Measurements from ENCODE around the gene CEP192. TPM values are rescaled to one million over a fixed set of nuclear protein-coding genes. Genes with fewer than 3 reads are reported as not detected.

CEP192 gene
- total RNA-seq, 1 donor from 2014 or later = 20.2 TPM

- peak; percentile 28 to 51 for DNase-seq (ENCODE audit: low read depth in 2 of 2)
Observed at GRCh38 chr18:13137670-13138419, 146.7 kb downstream of the CEP192 start.

DNA sequence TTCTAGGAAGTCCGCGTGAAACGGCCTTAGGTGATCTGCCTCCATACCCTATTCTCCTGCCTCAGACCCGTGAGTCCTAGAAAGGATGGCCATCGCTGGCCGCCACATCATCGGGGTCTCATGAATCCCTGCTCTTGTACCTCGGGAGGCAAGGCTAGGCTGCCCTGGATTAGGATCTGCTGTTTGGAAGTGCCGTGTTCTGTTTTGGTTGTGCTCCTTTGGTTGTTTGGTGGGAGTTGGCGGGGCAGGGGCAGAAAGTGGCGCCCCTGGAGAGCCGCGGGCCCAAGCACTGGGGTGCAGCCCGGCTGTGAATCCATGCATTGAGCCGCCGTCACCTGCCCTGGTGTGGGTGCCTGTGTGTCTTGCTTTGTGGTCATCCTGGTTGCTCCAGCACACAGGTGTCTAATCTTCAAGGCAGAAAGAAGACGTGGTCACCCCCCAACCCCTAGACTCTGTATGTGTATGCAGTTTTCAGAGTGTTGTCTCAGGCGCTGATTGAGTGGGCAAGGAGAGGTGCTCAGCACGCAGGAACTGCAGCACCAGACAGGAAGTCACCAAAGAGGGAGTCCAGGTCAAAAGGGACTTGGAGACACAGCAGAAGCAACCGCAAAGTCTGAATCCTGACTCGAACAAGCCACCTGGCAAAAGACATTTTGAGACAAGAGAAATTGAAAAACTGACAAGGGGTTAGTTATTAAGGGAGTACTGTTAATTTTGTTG, 147.4 kb downstream of the CEP192 start:
- no peak for DNase-seq (ENCODE audit: low read depth in 2 of 2)

DNA sequence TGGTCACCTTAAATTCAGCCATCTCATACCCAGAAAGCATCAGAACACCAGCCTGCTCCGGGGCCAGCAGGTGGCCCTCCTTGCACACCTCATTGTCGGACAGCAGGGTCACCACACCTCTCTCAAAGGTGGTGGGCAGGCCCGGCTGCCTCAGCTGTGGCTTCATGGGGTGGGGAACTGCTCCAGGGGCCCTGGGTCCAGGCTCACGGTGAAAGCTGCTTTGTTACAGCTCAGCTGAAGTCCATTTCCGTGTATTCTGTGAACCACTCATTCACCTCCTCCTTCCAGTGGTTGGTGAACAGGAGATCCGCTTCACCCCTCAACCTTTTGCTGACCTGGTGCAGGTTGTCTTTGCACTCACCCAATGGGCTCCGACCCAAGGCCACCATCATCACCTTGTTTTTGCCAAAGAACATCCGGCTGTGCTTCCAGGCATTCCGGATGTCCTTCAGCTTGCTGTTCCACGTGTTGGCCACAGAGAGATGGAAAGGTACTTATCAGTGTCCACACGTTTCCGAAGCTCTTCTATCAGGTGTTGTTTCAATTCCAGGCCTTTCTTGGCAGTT, 148.8 kb downstream of the CEP192 start:
- peak; percentile 17 to 91 for DNase-seq (ENCODE audit: low read depth in 2 of 2)

DNA sequence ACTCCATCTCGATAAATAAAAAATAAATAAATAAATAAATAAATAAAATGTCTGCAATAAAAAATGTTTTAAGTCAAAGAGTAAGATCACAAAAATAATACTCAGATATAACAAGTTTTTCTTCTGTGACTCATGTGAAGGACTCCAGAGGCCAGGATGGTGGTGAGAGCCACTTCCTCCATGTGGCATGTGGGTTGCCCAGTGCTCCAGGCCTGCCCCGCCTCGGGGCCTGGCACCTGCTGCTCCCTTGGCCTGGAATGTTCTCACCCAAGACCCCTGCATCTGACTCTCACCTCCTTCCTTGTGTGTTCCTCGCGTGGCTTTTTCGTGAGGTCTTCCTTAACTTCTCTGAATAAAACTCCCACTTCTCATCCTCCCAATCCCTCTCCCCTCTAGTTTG, 150.0 kb downstream of the CEP192 start:
- DNase-seq (ENCODE audit: low read depth in 2 of 2) = no peak

DNA sequence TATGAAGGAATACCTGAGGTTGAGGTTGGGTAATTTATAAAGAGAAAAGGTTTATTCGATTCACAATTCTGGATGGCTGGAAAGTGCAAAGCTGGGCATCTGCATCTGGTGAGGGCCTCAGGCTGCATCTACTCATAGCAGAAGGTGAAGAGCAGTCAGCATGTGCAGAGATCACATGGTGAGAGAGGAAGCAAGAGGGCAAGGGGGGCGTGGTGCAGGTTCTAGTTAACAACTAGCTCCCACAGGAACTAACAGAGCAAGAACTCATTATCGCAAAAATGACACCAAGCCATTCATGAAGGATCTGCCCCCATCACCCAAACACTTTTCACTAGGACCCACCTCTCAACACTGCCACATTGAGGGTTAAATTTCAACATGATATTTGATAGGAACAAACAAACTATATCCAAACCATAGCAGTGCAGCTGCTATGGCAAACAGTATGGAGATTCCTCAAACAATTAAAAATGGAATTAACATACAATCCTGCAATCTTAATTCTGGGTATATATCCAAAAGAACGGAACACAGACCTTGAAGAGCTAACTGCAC, 154.6 kb downstream of the CEP192 start:
- DNase-seq (ENCODE audit: low read depth in 2 of 2) = no peak

GRCh38 chr18:13147130-13147529, 156.0 kb downstream of the CEP192 start:
- no peak for DNase-seq (ENCODE audit: low read depth in 2 of 2)

DNA sequence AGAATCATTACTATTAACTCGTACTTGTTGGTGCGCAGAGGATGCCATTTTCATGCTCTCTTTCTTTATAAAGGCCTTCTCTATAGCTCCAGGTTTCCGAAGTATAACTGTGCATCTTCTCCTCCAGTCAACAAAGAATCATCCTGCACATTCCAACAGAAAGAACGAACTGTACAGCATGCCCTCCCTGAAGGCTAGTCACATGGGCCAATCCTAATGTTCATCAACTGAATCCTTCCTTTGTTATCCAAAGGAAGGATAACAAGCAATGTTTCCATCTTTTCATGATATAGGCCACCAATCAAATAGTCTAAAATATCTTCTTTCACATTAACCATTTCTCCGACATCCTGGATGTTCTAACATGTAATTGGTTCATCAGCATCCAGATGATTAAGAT, 160.5 kb downstream of the CEP192 start:
- no peak for DNase-seq (ENCODE audit: low read depth in 2 of 2)

- no peak for DNase-seq (ENCODE audit: low read depth in 2 of 2)
Observed at GRCh38 chr18:13158428-13158827, 167.3 kb downstream of the CEP192 start.

DNA sequence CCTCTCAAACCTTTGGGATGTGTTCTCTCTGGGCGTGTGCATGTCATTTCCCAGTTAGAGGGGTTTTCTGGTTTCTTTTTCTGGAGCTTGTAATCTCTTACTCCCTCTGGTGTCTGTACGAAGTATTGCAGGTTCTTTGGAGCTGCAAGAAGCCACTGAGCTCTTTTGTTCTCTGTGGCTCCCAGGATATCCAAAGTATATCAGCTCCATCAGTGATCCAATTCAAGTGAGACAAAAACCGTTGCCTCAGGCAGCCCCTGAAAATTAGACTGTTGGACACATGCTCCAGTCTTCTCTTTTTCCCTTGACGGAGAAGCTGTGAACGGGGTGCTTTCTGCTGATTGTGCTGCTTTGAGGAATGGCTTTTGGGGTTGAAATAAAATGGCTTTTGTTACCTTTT, 168.4 kb downstream of the CEP192 start:
- peak; percentile 66 to 72 for DNase-seq (ENCODE audit: low read depth in 2 of 2)

DNA sequence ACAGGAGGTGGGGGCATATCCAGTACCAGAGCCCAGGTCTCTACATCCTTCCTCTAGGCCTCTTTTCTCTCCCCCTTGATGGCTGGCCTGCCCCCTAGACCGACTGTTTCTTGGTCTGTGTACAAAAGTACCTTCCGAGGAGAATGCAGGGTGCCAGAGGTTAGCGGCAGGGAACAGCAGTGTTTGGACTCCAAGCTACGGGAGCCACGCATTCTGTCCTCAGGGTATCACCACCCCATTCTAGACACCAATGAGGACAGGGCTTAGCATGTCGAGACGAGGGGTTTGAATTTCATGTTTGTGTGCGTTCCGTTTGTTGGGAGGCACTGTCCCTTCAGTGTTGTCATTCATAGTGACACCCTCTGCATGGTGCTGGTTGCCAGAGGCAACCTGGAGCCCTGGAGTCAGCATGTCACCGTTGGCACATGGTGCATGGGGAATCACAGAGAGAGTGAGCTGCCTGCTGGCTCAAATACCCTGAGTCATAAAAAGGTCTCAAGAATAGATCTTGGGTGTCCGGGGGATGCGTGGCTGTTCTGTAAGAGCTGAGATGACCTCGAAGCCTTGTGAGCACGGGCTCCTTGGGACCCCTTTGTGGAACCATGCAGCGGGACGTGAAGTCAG, 170.2 kb downstream of the CEP192 start:
- DNase-seq (ENCODE audit: low read depth in 2 of 2) = no peak

- DNase-seq (ENCODE audit: low read depth in 2 of 2) = no peak
Observed at GRCh38 chr18:13163167-13163927, 172.2 kb downstream of the CEP192 start.

- DNase-seq (ENCODE audit: low read depth in 2 of 2) = no peak
Observed at GRCh38 chr18:13164406-13164805, 173.2 kb downstream of the CEP192 start.

DNA sequence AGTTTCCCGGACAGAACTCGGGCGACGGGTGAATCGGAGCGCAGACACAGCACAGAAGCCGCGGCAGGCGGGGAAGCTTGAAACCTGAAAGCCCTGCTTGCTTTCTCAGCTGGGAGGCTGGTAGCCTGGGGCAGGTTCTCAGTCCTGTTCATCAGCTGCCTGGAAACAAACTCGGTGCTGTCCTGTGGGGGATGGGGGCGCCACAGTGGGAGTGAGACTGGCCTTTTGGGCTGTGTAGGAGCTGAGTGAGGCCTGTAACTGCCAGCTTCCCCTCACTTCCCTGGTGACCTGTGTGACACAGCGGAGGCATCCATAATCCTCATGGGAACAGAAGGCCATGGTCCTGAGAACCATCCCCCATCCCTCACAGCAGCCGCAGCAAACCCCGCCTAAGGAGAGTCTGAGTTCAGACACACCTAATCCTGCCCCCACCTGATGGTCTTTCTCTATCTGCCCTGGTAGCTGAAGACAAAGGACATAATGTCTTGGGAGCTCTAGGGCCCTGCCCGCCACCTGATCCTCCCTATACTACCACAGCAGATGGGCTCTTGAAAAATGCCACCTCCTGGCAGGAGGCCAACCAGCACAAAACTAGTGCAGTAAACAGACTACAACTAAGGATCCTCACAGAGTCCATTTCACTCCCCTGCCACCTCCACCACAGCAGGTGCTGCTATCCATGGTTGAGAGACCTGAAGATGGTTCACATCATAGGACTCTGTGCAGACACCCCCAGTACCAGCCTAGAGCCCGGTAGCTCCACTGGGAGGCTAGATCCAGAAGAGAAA, 174.7 kb downstream of the CEP192 start:
- DNase-seq (ENCODE audit: low read depth in 2 of 2) = no peak

DNA sequence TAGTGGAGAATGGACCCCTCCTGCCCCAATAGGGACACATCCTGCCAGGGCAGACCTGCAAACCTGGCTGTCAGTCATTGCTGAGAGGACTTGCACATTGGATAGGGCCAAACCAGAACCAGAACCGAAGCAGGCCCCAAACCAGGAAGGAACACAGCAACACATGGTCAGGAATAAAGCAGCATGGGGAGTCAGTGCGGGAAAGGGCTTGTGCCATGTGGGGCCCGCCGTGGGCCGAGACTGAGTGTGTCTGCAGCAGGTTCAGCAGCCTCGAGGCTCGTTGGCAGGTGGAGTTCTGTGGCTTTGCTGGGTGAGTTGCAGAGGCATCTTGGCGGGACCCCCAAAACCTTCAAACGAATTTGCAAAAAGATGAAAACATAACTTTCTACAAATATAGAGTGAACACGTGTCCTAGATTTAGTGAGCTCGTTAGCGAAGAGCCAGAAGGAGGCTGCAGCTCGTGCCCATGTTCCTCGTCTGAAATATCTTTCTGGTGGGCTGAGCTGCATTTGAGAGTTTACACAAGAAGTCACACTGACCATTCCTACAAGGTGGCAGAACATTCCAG, 182.5 kb downstream of the CEP192 start:
- no peak for DNase-seq (ENCODE audit: low read depth in 2 of 2)

Other genes with a start within 250 kb of the CEP192 start
- 13.5 and 15.6 TPM in 2 replicates for gene PTPN2, start 107.1 kb upstream of the CEP192 start, total RNA-seq
- gene SEH1L, start 43.4 kb upstream of the CEP192 start, total RNA-seq = 44.5 and 50.7 TPM in 2 replicates
- 6.7 and 20.9 TPM in 2 replicates for gene LDLRAD4, start 227.4 kb downstream of the CEP192 start, total RNA-seq